Hippocampal formation (tissue), 2 donors: ENCODE measurements around the gene MMP20.

Experiments used
- DNase-seq, 2 donors: peaks; one replicate each; lab custom pipeline; 2025; lab: John Stamatoyannopoulos, UW

Gene MMP20

DNA sequence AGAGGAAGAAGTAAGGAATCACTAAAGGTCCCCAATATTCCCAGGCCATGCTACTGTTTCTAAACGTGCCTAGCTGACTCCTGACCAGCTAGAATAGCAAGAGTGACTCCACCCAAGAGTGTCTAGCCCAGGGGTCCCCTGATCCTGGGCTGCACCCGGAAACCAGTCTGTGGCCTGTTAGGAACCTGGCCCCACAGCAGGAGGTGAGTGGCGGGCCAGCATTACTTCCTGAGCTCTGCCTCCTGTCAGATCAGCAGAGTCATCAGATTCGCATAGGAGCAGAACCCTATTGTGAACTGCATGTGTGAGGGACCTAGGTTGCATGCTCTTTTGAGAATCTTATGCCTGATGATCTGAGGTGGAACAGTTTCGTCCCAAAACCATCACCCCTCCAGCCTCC lies 2.0 kb downstream of the MMP20 start:
- no peak for DNase-seq

GRCh38 chr11:102622258-102622657 lies 2.9 kb downstream of the MMP20 start:
- no peak for DNase-seq

GRCh38 chr11:102620818-102621561 lies 4.1 kb downstream of the MMP20 start:
- no peak for DNase-seq

- no peak for DNase-seq
Measured at GRCh38 chr11:102620179-102620578, 5.0 kb downstream of the MMP20 start.

GRCh38 chr11:102617466-102618008 lies 7.6 kb downstream of the MMP20 start:
- DNase-seq: no peak

DNA sequence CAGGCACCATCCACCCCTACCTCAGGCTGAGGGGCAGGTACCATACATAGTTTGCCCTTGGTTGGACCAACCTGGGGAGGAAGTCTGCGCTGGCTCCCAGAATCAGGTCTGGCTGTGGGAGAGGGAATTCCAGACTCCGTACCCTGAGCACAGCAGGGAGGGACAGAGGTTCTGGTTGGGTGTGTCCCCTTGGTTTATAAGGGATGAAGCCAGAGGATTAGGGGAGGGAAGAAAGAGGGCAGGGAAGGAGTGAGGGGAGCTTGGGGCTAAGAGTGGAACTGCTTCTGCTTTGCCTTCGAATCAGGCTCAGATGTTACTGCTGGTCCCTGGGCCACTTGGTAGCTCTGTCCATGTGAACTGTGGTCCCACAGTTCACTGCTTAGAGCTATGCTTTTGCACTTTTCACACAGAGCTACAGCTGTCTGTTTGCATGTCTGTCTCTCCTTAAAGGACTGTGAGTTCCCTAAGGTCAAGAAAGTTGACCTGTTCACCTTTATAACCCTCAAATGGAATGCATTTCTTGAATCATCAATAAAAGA lies 9.2 kb downstream of the MMP20 start:
- no peak for DNase-seq

DNA sequence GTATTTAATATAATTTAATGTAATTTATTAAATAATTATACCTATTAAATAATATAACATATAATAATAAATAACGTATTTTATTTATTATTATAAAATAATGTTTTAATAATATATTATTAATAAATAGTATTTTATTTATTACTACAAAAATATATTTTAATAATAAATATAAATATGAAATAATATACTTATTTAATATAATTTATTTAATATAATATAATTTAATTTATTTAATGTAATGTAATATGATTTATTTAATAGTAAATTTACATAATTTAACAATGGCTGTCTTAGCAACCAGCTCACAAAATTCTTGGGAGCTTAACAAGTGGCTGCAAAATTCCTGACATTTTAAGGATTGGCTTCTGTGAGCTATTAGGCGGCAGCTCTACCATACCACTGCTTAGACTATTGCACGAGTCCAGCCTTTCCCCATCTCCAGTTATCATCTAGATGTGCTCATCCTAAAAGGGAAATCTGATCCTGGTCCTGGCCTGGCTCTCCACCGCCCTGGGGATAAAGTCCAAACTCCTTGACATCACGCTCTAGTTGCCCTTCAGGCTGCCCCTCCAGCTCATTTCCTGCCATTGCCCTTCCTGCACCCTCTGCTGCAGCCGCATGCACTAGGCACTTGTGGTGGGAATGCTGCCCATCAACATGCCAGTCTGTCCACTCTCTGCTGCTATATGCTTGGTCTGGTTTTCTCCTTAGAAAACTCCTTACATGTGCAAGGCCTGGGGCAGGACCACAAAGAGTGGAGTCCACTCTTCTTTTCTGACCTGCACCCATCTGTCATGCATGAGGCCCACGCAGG lies 9.8 kb downstream of the MMP20 start:
- DNase-seq: no peak

DNA sequence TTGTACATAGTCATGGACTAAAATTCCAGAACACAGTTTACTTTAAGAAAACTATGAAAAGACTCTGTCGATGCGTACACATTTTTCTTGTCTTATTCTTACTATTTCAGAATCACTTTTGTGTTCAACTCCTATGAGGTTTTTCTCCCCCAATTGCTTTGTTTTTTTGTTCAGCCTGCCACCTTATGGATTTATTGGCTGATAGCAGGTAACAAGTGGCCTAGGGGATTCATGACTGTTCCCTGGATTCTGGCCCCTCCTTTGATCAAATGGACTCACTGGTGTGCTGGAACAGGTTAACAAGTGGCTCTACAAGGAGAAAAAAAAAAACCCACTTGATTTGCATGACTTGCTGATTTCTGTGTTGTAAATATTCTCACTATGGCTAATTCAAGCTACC lies 10.6 kb downstream of the MMP20 start:
- no peak for DNase-seq

GRCh38 chr11:102614031-102614430 lies 11.1 kb downstream of the MMP20 start:
- no peak for DNase-seq

DNA sequence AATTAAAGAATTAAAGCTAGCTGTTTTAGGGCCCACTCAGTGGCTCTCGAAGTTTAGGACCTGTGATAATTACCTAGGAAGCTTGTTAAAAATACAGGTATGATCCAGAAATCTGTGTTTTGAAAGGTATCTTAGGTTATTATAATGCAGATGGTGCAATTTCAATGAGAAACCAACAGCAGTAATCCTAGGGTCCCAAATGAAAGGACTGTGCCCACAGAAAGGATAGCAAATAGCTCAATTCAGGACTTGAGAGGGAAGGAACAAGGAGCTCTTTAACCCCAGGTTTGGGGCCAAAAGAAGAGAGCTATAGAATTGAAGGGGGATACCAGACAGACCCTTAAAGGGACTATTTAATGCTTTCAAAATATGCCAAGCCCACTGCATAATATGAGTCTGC lies 11.7 kb downstream of the MMP20 start:
- DNase-seq: no peak

GRCh38 chr11:102611291-102611690 lies 13.8 kb downstream of the MMP20 start:
- DNase-seq: no peak

GRCh38 chr11:102610200-102610599 lies 14.9 kb downstream of the MMP20 start:
- no peak for DNase-seq

- no peak for DNase-seq
Measured at GRCh38 chr11:102608699-102609098, 16.4 kb downstream of the MMP20 start.

DNA sequence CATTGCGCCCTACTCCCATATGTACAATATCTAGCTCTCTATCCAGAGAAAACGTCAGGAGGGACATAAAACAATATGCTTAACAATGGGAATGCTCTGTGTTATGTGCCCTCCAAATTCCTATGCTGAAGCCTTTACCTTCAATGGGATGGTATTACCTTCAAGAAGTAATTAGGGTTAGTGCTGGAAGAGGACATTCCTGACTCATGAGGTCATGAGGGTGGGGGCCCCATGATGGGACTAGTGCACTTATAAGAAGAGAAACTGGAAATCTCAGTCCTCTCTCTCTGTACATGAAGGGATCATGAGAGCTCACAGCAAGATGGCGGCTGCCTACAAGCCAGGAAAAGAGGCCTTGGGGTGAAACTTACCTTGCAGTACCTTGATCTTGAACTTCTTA lies 20.3 kb downstream of the MMP20 start:
- no peak for DNase-seq

- DNase-seq: no peak
Measured at GRCh38 chr11:102604011-102604410, 21.1 kb downstream of the MMP20 start.

- no peak for DNase-seq
Measured at GRCh38 chr11:102603576-102603975, 21.6 kb downstream of the MMP20 start.

DNA sequence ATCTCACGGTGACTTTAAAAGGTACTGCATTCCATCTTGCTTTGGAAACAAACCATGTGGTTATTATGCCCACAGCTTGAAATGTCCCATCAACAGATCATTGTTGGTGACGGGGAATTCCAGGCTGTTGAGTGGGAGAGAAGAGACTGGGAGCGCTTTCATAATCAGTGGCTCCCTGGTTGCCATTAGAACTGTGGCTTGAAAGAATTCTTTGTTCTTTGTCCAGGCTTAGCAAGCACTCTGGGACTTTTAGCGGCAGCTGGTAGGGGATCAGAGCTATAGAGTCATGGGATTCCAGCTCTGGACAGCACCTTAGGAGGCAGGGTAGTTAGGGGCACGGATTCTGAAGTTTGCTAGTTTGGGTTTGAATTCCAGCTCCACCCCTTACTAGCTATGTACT lies 22.0 kb downstream of the MMP20 start:
- peak; percentile 70 to 95 for DNase-seq

- DNase-seq: no peak
Measured at GRCh38 chr11:102600666-102601065, 24.5 kb downstream of the MMP20 start.

DNA sequence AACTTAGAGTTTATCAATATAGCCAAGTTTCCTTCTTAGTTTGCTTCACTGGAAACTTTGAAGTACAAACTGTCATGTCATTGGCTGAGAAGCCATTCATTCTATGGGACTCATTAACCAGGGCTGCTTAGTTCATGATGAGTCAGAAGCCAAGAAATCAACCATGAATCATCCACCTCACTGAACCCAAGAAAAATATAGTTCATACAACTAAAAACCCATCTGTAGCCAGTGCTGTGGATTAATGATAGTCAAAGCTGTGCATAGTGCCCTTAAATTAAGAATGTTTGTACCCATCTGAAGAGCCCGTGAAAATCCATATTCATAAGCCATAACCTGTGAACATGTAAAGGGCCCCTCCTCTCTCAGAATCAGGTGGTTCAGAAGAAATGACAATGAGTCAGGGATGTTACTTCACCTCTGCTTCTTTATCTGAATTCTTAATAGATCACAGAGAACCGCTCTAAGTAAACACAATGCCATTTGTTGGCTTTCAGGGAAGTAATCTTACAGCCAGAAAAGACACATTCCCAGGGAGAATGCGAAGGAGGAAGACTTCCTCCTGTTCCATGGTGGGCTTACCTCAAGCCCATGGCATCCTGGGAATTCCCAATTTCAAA lies 25.4 kb downstream of the MMP20 start:
- no peak for DNase-seq

- DNase-seq: no peak
Measured at GRCh38 chr11:102598272-102598671, 26.9 kb downstream of the MMP20 start.

DNA sequence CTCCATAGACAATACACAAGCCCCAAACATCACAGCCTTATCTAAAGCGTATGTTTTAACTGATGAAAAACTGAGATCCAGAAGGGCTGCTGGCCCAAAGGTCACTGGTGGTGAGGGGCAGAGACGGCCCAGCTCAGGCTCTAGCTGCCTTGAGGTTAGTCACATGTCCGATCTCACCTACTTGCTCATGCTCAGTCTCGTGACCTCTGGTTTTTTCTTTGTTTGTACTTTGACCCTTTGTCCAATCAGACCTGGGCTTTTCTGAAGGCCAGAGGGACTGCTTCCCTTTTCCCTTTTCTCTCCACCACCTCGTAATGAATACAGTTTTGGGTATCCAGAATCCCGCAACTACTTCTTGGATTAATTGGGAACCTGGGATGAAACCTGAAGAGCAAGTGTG lies 28.6 kb downstream of the MMP20 start:
- no peak for DNase-seq
